OCI-LY7 (cell line): Measurements from ENCODE around the gene MYL12A. TPM values are rescaled to one million over a fixed set of nuclear protein-coding genes. Genes with fewer than 3 reads are reported as not detected.
"Not testable (repeated sequence)": the region's sequence is repeated elsewhere in the genome, so short reads cannot be mapped to it uniquely, and the experiment has no call there.

ENCODE experiments used
- Bru-seq: library from RNA; stranded (reverse); fragments of 400-500 nt; gene quantifications from one replicate; lab custom pipeline; 2021; lab: Mats Ljungman, UMichigan
- BruChase-seq, 2 experiments: library from RNA; stranded (reverse); fragments of 400-500 nt; gene quantifications; one replicate each; lab custom pipeline; 2021; lab: Mats Ljungman, UMichigan
- BruUV-seq: library from RNA; stranded (reverse); fragments of 400-500 nt; replicated peaks from 2 replicates; lab custom pipeline; 2021; lab: Mats Ljungman, UMichigan
- CTCF ChIA-PET: fragments of 300-600 bp; sonication (Branson Sonifier 250); formaldehyde crosslinking; loops from one replicate; lab custom pipeline; 2022; ENCODE audit warnings: antibody characterized with exemption; ENCODE audit not compliant: unreplicated experiment; lab: Charles Lee
- POLR2A ChIA-PET: fragments of 300-600 bp; sonication (Branson Sonifier 250); formaldehyde crosslinking; loops from one replicate; lab custom pipeline; 2022; ENCODE audit warnings: antibody characterized with exemption; lab: Charles Lee
- DNase-seq: peaks from one replicate; pipeline ENCODE4 v3.0.0-alpha.2; 2015; ENCODE audit warnings: low spot score
- H2AFZ ChIP-seq: fragments of 200-600 bp; sonication (generic), shearing (Covaris generic); 2 replicates; pipeline ENCODE4 v1.6.1; 2014; ENCODE audit warnings: mild to moderate bottlenecking, antibody characterized with exemption, low read length, moderate library complexity
- H3K27ac ChIP-seq: fragments of 200-600 bp; sonication (generic); 2 replicates; pipeline ENCODE4 v1.5.1; 2014; ENCODE audit warnings: mixed run types, low read depth, mild to moderate bottlenecking, moderate library complexity, low read length, inconsistent platforms; ENCODE audit not compliant: poor library complexity, severe bottlenecking
- H3K36me3 ChIP-seq: fragments of 200-600 bp; sonication (generic); 2 replicates; pipeline ENCODE4 v1.6.1; 2014; ENCODE audit warnings: mild to moderate bottlenecking, antibody characterized with exemption, low read length, moderate library complexity, mixed read lengths; ENCODE audit not compliant: insufficient read depth
- H3K4me1 ChIP-seq: fragments of 200-600 bp; sonication (generic); 2 replicates; pipeline ENCODE4 v1.5.1; 2014; ENCODE audit warnings: mild to moderate bottlenecking, low read length; ENCODE audit not compliant: insufficient read depth, poor library complexity, severe bottlenecking
- H3K4me2 ChIP-seq: fragments of 200-600 bp; sonication (generic); 2 replicates; pipeline ENCODE4 v1.6.1; 2014; ENCODE audit warnings: mild to moderate bottlenecking, low read length
- H3K4me3 ChIP-seq: fragments of 200-600 bp; sonication (generic); 2 replicates; pipeline ENCODE4 v1.5.1; 2014; ENCODE audit warnings: mild to moderate bottlenecking, low read depth, low read length; ENCODE audit not compliant: poor library complexity, severe bottlenecking
- H3K79me2 ChIP-seq: fragments of 200-600 bp; sonication (generic); 2 replicates; pipeline ENCODE4 v1.6.1; 2016; ENCODE audit warnings: low read depth, mild to moderate bottlenecking, low read length, moderate library complexity, mixed read lengths; ENCODE audit not compliant: insufficient read depth
- H3K9me2 ChIP-seq: fragments of 200-600 bp; sonication (generic); 2 replicates; pipeline ENCODE4 v1.6.1; 2016; ENCODE audit warnings: mild to moderate bottlenecking, low read length, mixed read lengths; ENCODE audit not compliant: insufficient read depth
- H3K9me3 ChIP-seq: fragments of 200-600 bp; sonication (generic); 2 replicates; pipeline ENCODE4 v1.6.1; 2014; ENCODE audit warnings: mild to moderate bottlenecking, mixed run types, low read length, mixed read lengths
- H4K20me1 ChIP-seq: fragments of 200-600 bp; sonication (generic); 2 replicates; pipeline ENCODE4 v1.6.1; 2014; ENCODE audit warnings: mild to moderate bottlenecking, antibody characterized with exemption, low read length, moderate library complexity, mixed read lengths; ENCODE audit not compliant: insufficient read depth
- EZH2phosphoT487 ChIP-seq: fragments of 200-600 bp; sonication (generic); IDR thresholded peaks from 2 replicates; pipeline ENCODE4 v1.6.1; 2018; ENCODE audit warnings: low read depth, borderline replicate concordance, mild to moderate bottlenecking, mixed run types, antibody characterized with exemption, low read length, moderate library complexity, mixed read lengths
- intact Hi-C: fragments of 100-400 bp; cut with micrococcal nuclease; formaldehyde crosslinking; loops from one replicate; pipeline ENCODE4 v1.10.0; 2022; ENCODE audit not compliant: unreplicated experiment
- long read RNA-seq: library from polyadenylated mRNA; stranded (forward); transcript quantifications from one replicate; pipeline ENCODE4 v2.0.0, GENCODE V29; 2022
- total RNA-seq, 2 experiments: library from RNA; depleted of rRNA in 1 of 2; stranded (reverse); fragments of >200 nt in 1 of 2; shearing (Covaris generic) in 1 of 2; gene quantifications; 2 replicates each; pipeline ENCODE4 v1.2.3, GENCODE V29; 2014 to 2022
- TF ChIP-seq, protein P1 (sequence below): fragments of 200-600 bp; sonication (generic); conservative IDR thresholded peaks from 2 replicates; pipeline ENCODE4 v1.5.1; 2014; ENCODE audit warnings: mild to moderate bottlenecking, antibody characterized with exemption, low read length, moderate library complexity, mixed read lengths

The MYL12A gene
- total RNA-seq (2014; rRNA removed; shearing (Covaris generic)) (377 and 423 TPM in 2 replicates), total RNA-seq (2022) (301 TPM in 2 replicates), Bru-seq, nascent RNA (percentile 98 among the genes with signal in this experiment), BruChase-seq, experiment 1, labeled RNA remaining after a 6-hour chase (percentile 96 among the genes with signal in this experiment), BruChase-seq, experiment 2, labeled RNA remaining after a 2-hour chase (percentile 94 among the genes with signal in this experiment)
- long read RNA-seq, transcript MYL12A-201 (4 exons, 1,229 nt) = major isoform, 521 of 584 reads
- long read RNA-seq, transcript MYL12A-212 (1 exons, 738 nt) = minor isoform, 11 of 584 reads
- long read RNA-seq, partial matches to known transcripts = 32 of 584 reads
- long read RNA-seq, other reads (novel, unspliced or antisense) = 15 of 584 reads

DNA sequence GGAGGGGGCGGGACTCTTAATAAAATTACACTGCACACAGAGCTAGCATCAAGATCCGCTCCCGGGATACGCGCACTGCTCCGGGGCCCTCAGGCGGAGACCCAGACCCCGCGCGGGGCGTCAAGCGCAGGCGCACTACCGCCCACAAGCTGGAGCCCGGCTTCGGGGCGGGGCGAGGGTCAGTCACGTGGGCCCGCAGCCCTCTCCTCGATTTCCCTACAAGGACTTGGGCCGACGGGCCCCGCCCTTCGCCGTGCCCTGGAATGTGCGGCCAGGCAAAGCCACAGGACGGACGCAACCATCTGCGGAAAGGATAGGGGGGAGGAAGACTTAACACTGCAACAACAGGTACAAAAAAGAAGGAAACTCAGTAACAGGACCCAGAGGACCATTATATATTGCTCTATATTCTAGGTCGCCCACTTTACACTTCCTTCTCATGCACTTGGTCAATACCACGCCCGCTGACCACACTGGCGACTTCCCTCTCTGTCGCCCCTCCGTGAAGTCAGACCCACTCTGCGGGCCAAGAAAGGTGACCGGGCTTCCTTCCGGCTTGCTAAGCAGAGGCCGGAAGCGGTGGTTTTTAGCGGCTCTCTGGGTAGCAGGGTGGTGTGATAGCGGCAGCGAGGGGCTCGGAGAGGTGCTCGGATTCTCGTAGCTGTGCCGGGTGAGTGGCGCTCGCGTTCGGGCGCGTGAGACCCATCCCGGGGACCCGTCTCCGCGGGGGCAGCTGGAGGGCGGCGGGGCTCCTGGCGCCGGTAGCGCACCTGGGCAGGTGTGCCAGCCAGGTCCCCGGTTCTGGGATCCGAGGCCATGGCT, at the start of gene MYL12A:
MYL12A (plus strand) TSS at position 562 of the 822 bp plus-strand sequence. CDS start 5,447 bp downstream, outside the sequence.
- H3K79me2 ChIP-seq = peaks cover 69% of the 10 kb centered on the region
- BruUV-seq = no TSS peak
- POLR2A ChIA-PET = interaction anchor here (0.5 to 4.0 kb wide), 17 partner anchors 12 to 468 kb away, joined by 3 to 50 read pairs (median 4); no protein-coding TSS in a partner anchor

DNA sequence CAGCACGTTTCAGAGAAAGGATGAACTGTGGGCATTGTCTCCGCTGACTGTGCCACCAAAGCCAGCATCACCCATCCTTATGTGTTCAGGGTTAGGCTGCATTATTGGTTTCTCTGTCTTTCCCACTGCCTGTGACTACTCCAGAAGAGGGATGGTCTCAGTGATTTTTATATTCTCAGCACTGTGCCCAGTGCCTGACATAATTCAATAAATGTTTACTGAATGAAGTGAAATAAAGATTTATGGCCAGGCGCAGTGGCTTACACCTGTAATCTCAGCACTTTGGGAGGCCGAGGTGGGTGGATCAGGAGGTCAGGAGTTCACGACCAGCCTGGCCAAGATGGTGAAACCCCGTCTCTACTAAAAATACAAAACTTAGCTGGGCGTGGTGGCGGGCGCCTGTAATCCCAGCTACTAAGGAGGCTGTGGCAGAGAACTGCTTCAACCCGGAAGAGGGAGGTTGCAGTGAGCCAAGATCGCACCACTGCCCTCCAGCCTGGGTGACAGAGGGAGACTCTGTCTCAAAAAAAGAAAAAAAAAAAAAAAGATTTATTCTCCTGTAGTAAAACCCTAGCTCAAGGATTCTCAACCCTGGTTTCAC, 49.2 kb upstream of the MYL12A start:
- H3K4me2 ChIP-seq, H3K27ac ChIP-seq, BruUV-seq, H4K20me1 ChIP-seq, intact Hi-C loops, H3K36me3 ChIP-seq, DNase-seq, H3K4me3 ChIP-seq, H2AFZ ChIP-seq, H3K4me1 ChIP-seq, CTCF ChIA-PET, H3K79me2 ChIP-seq, H3K9me2 ChIP-seq: not testable (repeated sequence)
- peaks cover 14% of the 10 kb centered on the region; the same call in 1 of the 2 replicates for H3K9me3 ChIP-seq
- POLR2A ChIA-PET = interaction anchor here (0.6 to 1.1 kb wide), 3 partner anchors 18 to 260 kb away, joined by 3 to 5 read pairs (median 4); no protein-coding TSS in a partner anchor

More for the DNA sequence above, at the start of gene MYL12A:
- no peaks in the 10 kb centered on the region for H3K9me2 ChIP-seq
- H3K9me3 ChIP-seq = no peaks in the 10 kb centered on the region
- H3K4me1 ChIP-seq = peaks cover 57% of the 10 kb centered on the region
- H2AFZ ChIP-seq = peak within 1 kb of the TSS; percentile 76
- DNase-seq = peak; percentile 99
- TF ChIP-seq EZH2phosphoT487 = no peak
- TF ChIP-seq, protein P1, sequence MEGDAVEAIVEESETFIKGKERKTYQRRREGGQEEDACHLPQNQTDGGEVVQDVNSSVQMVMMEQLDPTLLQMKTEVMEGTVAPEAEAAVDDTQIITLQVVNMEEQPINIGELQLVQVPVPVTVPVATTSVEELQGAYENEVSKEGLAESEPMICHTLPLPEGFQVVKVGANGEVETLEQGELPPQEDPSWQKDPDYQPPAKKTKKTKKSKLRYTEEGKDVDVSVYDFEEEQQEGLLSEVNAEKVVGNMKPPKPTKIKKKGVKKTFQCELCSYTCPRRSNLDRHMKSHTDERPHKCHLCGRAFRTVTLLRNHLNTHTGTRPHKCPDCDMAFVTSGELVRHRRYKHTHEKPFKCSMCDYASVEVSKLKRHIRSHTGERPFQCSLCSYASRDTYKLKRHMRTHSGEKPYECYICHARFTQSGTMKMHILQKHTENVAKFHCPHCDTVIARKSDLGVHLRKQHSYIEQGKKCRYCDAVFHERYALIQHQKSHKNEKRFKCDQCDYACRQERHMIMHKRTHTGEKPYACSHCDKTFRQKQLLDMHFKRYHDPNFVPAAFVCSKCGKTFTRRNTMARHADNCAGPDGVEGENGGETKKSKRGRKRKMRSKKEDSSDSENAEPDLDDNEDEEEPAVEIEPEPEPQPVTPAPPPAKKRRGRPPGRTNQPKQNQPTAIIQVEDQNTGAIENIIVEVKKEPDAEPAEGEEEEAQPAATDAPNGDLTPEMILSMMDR = no peak
- CTCF ChIA-PET = interaction anchor here (0.6 kb wide), 1 partner anchor 200 kb away, joined by 7 read pairs; no protein-coding TSS in a partner anchor
- H3K4me2 ChIP-seq = peak within 1 kb of the TSS; percentile 94
- peak within 1 kb of the TSS; percentile 84 for H3K27ac ChIP-seq
- peaks cover 35% of the 10 kb centered on the region for H3K36me3 ChIP-seq
- peak within 1 kb of the TSS; percentile 81 for H3K4me3 ChIP-seq
- peaks cover 21% of the 10 kb centered on the region for H4K20me1 ChIP-seq
- intact Hi-C loops = loop anchor here (1.0 to 5.0 kb wide), 4 partner anchors 32 to 675 kb away; partner anchors contain the start of genes METTL4 and NDC80
